HepG2 (cell line): ENCODE measurements around the gene SRCIN1. TPM values are rescaled to one million over a fixed set of nuclear protein-coding genes. Genes with fewer than 3 reads are reported as not detected.

Source experiments
- ARID2 ChIP-seq: sonication (generic); formaldehyde crosslinking; IDR thresholded peaks from 2 replicates; pipeline ENCODE4 v1.8.1; 2022; ENCODE audit warnings: mild to moderate bottlenecking, missing genetic modification reagents, borderline replicate concordance
- ELF4 ChIP-seq: sonication (generic); formaldehyde crosslinking; IDR thresholded peaks from 2 replicates; pipeline ENCODE4 v1.5.0; 2020; ENCODE audit warnings: missing genetic modification reagents, mild to moderate bottlenecking, moderate library complexity, borderline replicate concordance
- MAFK ChIP-seq, 2 experiments: IDR thresholded peaks in 1 of 2; conservative IDR thresholded peaks in 1 of 2; 2 replicates each; pipeline ENCODE4 v1.6.1; 2011; ENCODE audit warnings: improper control_type of control experiment in 2 of 2, low read length in 2 of 2
- MNT ChIP-seq: fragments of 450-650 bp; IDR thresholded peaks from 2 replicates; pipeline ENCODE4 v1.6.1; 2016
- MZF1 ChIP-seq: sonication (generic); formaldehyde crosslinking; IDR thresholded peaks from 2 replicates; pipeline ENCODE4 v1.8.1; 2023; ENCODE audit warnings: mild to moderate bottlenecking, missing genetic modification reagents, borderline replicate concordance
- SYNCRIP ChIP-seq: fragments of 200-400 bp; formaldehyde crosslinking; IDR thresholded peaks from 2 replicates; pipeline ENCODE4 v1.6.1; 2018; ENCODE audit warnings: mild to moderate bottlenecking, low read depth, low read length; ENCODE audit not compliant: insufficient read depth
- TCF7 ChIP-seq: sonication (generic); IDR thresholded peaks from 2 replicates; pipeline ENCODE4 v1.6.1; 2016; ENCODE audit warnings: antibody characterized with exemption, low read depth
- ZBTB40 ChIP-seq, 2 experiments: fragments of 450-650 bp in 1 of 2; sonication (generic) in 1 of 2; formaldehyde crosslinking in 1 of 2; IDR thresholded peaks; 2 replicates each; pipeline versions ENCODE4 v1.6.1 to v1.8.0; 2016 to 2022; ENCODE audit warnings: antibody characterized with exemption in 1 of 2, mild to moderate bottlenecking in 1 of 2, missing genetic modification reagents in 1 of 2
- ZIK1 ChIP-seq: sonication (generic); formaldehyde crosslinking; IDR thresholded peaks from 2 replicates; pipeline ENCODE4 v1.5.0; 2020; ENCODE audit warnings: mild to moderate bottlenecking, low read depth, missing genetic modification reagents, borderline replicate concordance
- ZNF232 ChIP-seq: sonication (generic); formaldehyde crosslinking; IDR thresholded peaks from 2 replicates; pipeline ENCODE4 v1.4.0; 2020; ENCODE audit warnings: missing genetic modification reagents, borderline replicate concordance
- ZNF264 ChIP-seq: sonication (generic); formaldehyde crosslinking; IDR thresholded peaks from 2 replicates; pipeline ENCODE4 v1.4.0; 2020; ENCODE audit warnings: missing genetic modification reagents
- ZNF276 ChIP-seq: sonication (generic); formaldehyde crosslinking; IDR thresholded peaks from 2 replicates; pipeline ENCODE4 v1.4.0; 2020; ENCODE audit warnings: mild to moderate bottlenecking, low read depth, missing genetic modification reagents
- ZNF343 ChIP-seq: sonication (generic); formaldehyde crosslinking; IDR thresholded peaks from 2 replicates; pipeline ENCODE4 v1.4.0; 2020; ENCODE audit warnings: mild to moderate bottlenecking, missing genetic modification reagents
- ZNF510 ChIP-seq: sonication (generic); formaldehyde crosslinking; IDR thresholded peaks from 2 replicates; pipeline ENCODE4 v1.4.0; 2020; ENCODE audit warnings: low read depth, mild to moderate bottlenecking, missing genetic modification reagents
- ZNF569 ChIP-seq: sonication (generic); formaldehyde crosslinking; IDR thresholded peaks from 2 replicates; pipeline ENCODE4 v1.5.0; 2020; ENCODE audit warnings: mild to moderate bottlenecking, missing genetic modification reagents, moderate library complexity, borderline replicate concordance
- ZNF768 ChIP-seq: sonication (generic); formaldehyde crosslinking; IDR thresholded peaks from 2 replicates; pipeline ENCODE4 v1.4.0; 2020; ENCODE audit warnings: missing genetic modification reagents
- polyA plus RNA-seq, 8 experiments: library from polyadenylated mRNA; depleted of rRNA in 3 of 8; stranded (reverse) in 7 of 8; unstranded in 1 of 8; fragments of >200 nt; fragmentation: Illumina TruSeq in 4 of 8; extraction: Trizol in 4 of 8; gene quantifications; 2 replicates each; pipeline versions ENCODE4 v1.2.1 to v1.2.3, GENCODE V29; 2011 to 2016; ENCODE audit warnings: low read depth in 4 of 8, missing spikeins in 1 of 8, mixed read lengths in 1 of 8; ENCODE audit not compliant: insufficient read depth in 1 of 8
- total RNA-seq, 5 experiments: library from RNA; depleted of rRNA; stranded (reverse); fragments of >200 nt; fragmentation: Illumina TruSeq; extraction: Trizol; gene quantifications; 2 replicates each; pipeline ENCODE4 v1.2.3, GENCODE V29; 2016; ENCODE audit warnings: low read depth in 1 of 5

SRCIN1 gene
- total and polyA plus RNA-seq, 2 of the 13 experiments (the other 11 are each of a cell fraction or from before 2014, with no cell fraction given), result 1.2 to 9.6 TPM

- TF ChIP-seq ZBTB40 (IDR thresholded peaks at IDR 0.05) (no peak), ZBTB40 (CRISPR knock-in tag; IDR thresholded peaks at IDR 0.05) (no peak), MZF1 (no peak), ZIK1 (CRISPR knock-in tag) (0 out of 2 replicates have a peak, but pooled peaks have one; percentile 37), MAFK (conservative IDR thresholded peaks at IDR 0.05 in 1 of 2, IDR thresholded peaks at IDR 0.05 in 1 of 2; ENCODE audit: low read length in 2 of 2) (no peak), ZNF232 (no peak), ZNF768 (CRISPR knock-in tag) (peak; percentile 18; the same call in 1 of the 2 replicates), SYNCRIP (no peak), ZNF569 (CRISPR knock-in tag) (no peak), ZNF276 (CRISPR knock-in tag) (no peak), ZNF264 (peak; percentile 62), ZNF510 (CRISPR knock-in tag) (no peak), TCF7 (peak; percentile 99), ARID2 (CRISPR knock-in tag) (no peak), ZNF343 (CRISPR knock-in tag) (no peak; the same call in 1 of the 2 replicates), MNT (peak; percentile 67), ELF4 (CRISPR knock-in tag) (0 out of 2 replicates have a peak, but pooled peaks have one; percentile 54)
These were observed 15.0 kb upstream of the SRCIN1 start (continued) for GRCh38 chr17:38620551-38621277.
